NCI-H1048 (cell line): ENCODE measurements around the gene SFSWAP.
"Not testable (repeated sequence)": the region's sequence is repeated elsewhere in the genome, so short reads cannot be mapped to it uniquely, and the experiment has no call there.

Experiments
- DNase-seq: peaks from one replicate; lab custom pipeline; 2025; lab: John Stamatoyannopoulos, UW

Gene SFSWAP

GRCh38 chr12:131761638-131762037 is 50.7 kb downstream of the SFSWAP start:
- no peak for DNase-seq

- DNase-seq: no peak
Measured at GRCh38 chr12:131764738-131765137, 53.8 kb downstream of the SFSWAP start.

GRCh38 chr12:131765961-131766360 is 55.1 kb downstream of the SFSWAP start:
- no peak for DNase-seq

GRCh38 chr12:131766382-131767107 is 55.7 kb downstream of the SFSWAP start:
- DNase-seq: no peak

GRCh38 chr12:131770120-131770519 is 59.2 kb downstream of the SFSWAP start:
- DNase-seq: no peak

- DNase-seq: no peak
Measured at GRCh38 chr12:131771965-131772364, 61.1 kb downstream of the SFSWAP start.

- no peak for DNase-seq
Measured at GRCh38 chr12:131773582-131774221, 62.8 kb downstream of the SFSWAP start.

GRCh38 chr12:131774576-131775391 is 63.9 kb downstream of the SFSWAP start:
- DNase-seq: no peak

- DNase-seq: no peak
Measured at GRCh38 chr12:131775392-131776236, 64.7 kb downstream of the SFSWAP start.

GRCh38 chr12:131776237-131776889 is 65.5 kb downstream of the SFSWAP start:
- DNase-seq: no peak

- DNase-seq: not testable (repeated sequence)
Measured at GRCh38 chr12:131777269-131777668, 66.4 kb downstream of the SFSWAP start.

- no peak for DNase-seq
Measured at GRCh38 chr12:131779027-131779426, 68.1 kb downstream of the SFSWAP start.

GRCh38 chr12:131782061-131782460 is 71.2 kb downstream of the SFSWAP start:
- DNase-seq: no peak

GRCh38 chr12:131783915-131784541 is 73.1 kb downstream of the SFSWAP start:
- DNase-seq: no peak

- DNase-seq: no peak
Measured at GRCh38 chr12:131784909-131785762, 74.2 kb downstream of the SFSWAP start.

GRCh38 chr12:131785763-131786330 is 75.0 kb downstream of the SFSWAP start:
- no peak for DNase-seq

- DNase-seq: no peak
Measured at GRCh38 chr12:131786331-131786730, 75.4 kb downstream of the SFSWAP start.

GRCh38 chr12:131787143-131787660 is 76.3 kb downstream of the SFSWAP start:
- DNase-seq: no peak

GRCh38 chr12:131788070-131788469 is 77.2 kb downstream of the SFSWAP start:
- DNase-seq: no peak
